Tibial nerve (tissue), 3 donors: ENCODE data around the gene FYB1.

ENCODE experiments used
- POLR2A ChIP-seq, 2 donors: fragments of 450-650 bp; IDR thresholded peaks; one replicate each; pipeline ENCODE4 v1.6.1; 2017; ENCODE audit warnings: antibody characterized with exemption in 2 of 2, mild to moderate bottlenecking in 2 of 2, moderate library complexity in 2 of 2
- TF ChIP-seq, protein P1 (sequence below), 5 experiments: fragments of 200-600 bp in 3 of 5; fragments of 450-650 bp in 2 of 5; sonication (generic) in 3 of 5; IDR thresholded peaks; one replicate each; pipeline ENCODE4 v1.5.1; 2016 to 2019; ENCODE audit warnings: antibody characterized with exemption in 5 of 5, mild to moderate bottlenecking in 3 of 5, moderate library complexity in 2 of 5

- TF ChIP-seq, protein P1, sequence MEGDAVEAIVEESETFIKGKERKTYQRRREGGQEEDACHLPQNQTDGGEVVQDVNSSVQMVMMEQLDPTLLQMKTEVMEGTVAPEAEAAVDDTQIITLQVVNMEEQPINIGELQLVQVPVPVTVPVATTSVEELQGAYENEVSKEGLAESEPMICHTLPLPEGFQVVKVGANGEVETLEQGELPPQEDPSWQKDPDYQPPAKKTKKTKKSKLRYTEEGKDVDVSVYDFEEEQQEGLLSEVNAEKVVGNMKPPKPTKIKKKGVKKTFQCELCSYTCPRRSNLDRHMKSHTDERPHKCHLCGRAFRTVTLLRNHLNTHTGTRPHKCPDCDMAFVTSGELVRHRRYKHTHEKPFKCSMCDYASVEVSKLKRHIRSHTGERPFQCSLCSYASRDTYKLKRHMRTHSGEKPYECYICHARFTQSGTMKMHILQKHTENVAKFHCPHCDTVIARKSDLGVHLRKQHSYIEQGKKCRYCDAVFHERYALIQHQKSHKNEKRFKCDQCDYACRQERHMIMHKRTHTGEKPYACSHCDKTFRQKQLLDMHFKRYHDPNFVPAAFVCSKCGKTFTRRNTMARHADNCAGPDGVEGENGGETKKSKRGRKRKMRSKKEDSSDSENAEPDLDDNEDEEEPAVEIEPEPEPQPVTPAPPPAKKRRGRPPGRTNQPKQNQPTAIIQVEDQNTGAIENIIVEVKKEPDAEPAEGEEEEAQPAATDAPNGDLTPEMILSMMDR (IDR thresholded peaks at IDR 0.05) = no peak
- TF ChIP-seq POLR2A (IDR thresholded peaks at IDR 0.05) = no peak
Observed at GRCh38 chr5:39187831-39188731, 31.3 kb downstream of the FYB1 start.
